GM18519 (cell line): ENCODE data around the gene UNC119B.

Experiments
- ATAC-seq: cut with Tn5 transposase; IDR thresholded peaks from one replicate; pipeline ENCODE4 v1.9.1; 2021; ENCODE audit warnings: mild to moderate bottlenecking, moderate library complexity; ENCODE audit not compliant: unreplicated experiment, low FRiP score

UNC119B gene

DNA sequence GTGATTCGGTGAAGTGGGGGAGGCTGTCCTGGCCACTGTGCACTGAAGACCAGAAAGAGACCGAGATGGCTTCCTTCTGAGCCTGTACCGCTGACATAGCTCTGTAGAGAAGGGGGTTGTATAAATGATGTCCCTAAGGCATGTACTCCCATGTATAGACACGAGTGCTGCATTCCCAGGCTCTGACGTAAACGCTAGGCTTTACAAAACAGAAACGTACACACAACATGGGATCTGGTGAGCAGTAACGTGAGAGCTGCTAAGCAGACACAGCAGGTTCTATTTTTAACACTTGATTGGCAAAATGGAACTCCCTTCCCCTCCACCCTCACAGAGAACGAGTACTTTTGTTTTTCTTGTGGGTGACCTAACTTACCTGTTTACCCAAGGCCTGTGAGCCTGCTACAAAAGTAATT, 51.3 kb downstream of the UNC119B start:
- no peak for ATAC-seq

DNA sequence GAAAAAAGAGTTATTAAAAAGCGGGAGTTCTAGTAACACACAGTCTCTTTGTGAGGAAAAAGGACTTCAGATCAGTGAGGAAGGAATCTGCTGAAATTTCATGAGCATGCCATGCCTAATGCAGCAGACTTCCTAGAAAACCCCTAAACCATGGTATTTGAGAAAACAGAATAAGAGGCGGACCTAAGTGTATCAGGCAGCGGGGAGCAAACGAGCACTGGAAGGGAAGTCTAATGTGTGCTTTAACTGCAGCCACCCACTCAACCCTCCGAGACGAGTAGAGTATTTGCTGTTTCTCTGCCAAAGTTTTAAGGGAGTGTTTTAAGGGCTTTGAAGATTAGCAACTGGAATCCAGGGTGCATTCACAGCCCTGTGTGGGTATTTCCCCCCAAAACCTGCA, 51.8 kb downstream of the UNC119B start:
- ATAC-seq = no peak

DNA sequence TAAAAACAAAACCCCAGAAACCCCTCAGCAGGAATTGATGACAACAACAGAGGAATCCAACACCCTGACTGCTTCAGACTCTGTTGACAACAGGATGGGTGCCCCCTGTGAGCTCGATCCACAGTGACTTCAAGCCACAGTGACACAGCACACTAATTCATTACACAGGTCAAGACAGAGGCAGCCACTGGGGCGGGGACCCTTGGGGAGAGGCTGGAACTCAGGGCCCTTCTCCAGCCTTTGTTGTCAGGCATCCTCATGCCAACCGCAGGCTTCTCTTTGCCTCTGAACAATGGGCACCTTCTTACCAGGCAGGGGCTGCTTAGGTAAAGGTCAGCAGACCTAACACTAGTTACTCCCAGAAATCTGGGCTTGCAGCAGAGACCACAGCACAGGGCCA, 53.0 kb downstream of the UNC119B start:
- no peak for ATAC-seq

- ATAC-seq = no peak
Measured at GRCh38 chr12:120764816-120765215, 54.6 kb downstream of the UNC119B start.

GRCh38 chr12:120766566-120766965, 56.3 kb downstream of the UNC119B start:
- ATAC-seq = no peak

- ATAC-seq = no peak
Measured at GRCh38 chr12:120767071-120768024, 57.1 kb downstream of the UNC119B start.

DNA sequence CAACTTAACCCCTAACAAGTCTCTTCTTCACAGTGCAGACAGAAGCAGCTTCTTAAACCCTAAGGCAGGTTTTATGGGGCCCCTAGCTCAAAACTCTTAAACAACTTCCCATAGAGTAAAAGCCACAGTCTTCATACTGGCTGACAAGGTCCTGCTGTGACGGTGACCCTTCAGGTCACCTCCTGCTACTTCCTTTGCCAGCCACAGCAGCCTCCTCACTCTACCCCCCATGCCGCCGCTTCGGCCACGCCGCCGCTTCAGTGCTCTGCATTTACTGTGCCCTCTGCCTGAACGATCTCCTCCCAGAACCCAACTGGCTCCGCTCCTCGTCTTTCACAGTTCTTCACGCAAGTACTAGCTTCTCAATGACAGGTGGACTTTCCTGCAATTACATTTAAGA, 60.8 kb downstream of the UNC119B start:
- no peak for ATAC-seq
